ENCODE results near the gene STX10. TPM values are rescaled to one million over a fixed set of nuclear protein-coding genes. Genes with fewer than 3 reads are reported as not detected.

Gene STX10
- total RNA-seq, 1 experiment from 2014 or later: 179 TPM

- intact Hi-C loops (cut with micrococcal nuclease): no loop called here
- Histone ChIP-seq H3K4me2 (ENCODE audit: low read length) (no peak overlapping the region), H2AFZ (ENCODE audit: low read length) (no peak overlapping the region), H3K79me2 (ENCODE audit: low read length) (peaks cover 17% of the 10 kb centered on the region), H3K9ac (ENCODE audit: low read length) (no peak overlapping the region), H3K27ac (ENCODE audit: low read length) (no peak overlapping the region), H3K9me2 (replicated peaks; ENCODE audit: low read length) (no peaks in the 10 kb centered on the region), H3F3A (ENCODE audit: low read length, unreplicated experiment) (no peaks in the 10 kb centered on the region), H3K9me3 (ENCODE audit: low read length) (no peaks in the 10 kb centered on the region), H3K4me1 (ENCODE audit: insufficient read depth, low read length) (peaks cover 5% of the 10 kb centered on the region), H3K4me3 (ENCODE audit: low read length) (no peak overlapping the region), H3K36me3 (ENCODE audit: low read depth, low read length) (peaks cover 25% of the 10 kb centered on the region; the same call in 1 of the 2 replicates), H4K20me1 (ENCODE audit: low read length) (no peaks in the 10 kb centered on the region), H3K27me3 (ENCODE audit: low read length) (no peaks in the 10 kb centered on the region)
- no peak for DNase-seq
- CTCF ChIA-PET: no interaction called here
- ATAC-seq: no peak
- POLR2A ChIA-PET (ENCODE audit: unreplicated experiment): no interaction called here
- no peak for TF ChIP-seq EZH2phosphoT487 (IDR thresholded peaks at IDR 0.05; ENCODE audit: borderline replicate concordance, low read length)
- TF ChIP-seq, protein P1, sequence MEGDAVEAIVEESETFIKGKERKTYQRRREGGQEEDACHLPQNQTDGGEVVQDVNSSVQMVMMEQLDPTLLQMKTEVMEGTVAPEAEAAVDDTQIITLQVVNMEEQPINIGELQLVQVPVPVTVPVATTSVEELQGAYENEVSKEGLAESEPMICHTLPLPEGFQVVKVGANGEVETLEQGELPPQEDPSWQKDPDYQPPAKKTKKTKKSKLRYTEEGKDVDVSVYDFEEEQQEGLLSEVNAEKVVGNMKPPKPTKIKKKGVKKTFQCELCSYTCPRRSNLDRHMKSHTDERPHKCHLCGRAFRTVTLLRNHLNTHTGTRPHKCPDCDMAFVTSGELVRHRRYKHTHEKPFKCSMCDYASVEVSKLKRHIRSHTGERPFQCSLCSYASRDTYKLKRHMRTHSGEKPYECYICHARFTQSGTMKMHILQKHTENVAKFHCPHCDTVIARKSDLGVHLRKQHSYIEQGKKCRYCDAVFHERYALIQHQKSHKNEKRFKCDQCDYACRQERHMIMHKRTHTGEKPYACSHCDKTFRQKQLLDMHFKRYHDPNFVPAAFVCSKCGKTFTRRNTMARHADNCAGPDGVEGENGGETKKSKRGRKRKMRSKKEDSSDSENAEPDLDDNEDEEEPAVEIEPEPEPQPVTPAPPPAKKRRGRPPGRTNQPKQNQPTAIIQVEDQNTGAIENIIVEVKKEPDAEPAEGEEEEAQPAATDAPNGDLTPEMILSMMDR (conservative IDR thresholded peaks at IDR 0.05; ENCODE audit: low read depth, low read length): no peak
- no peak for TF ChIP-seq EZH2 (IDR thresholded peaks at IDR 0.05; ENCODE audit: low read length, unreplicated experiment)
- BruUV-seq (replicated peaks): no TSS peak
Observed at GRCh38 chr19:13110099-13110610, 40.0 kb downstream of the STX10 start.

DNA sequence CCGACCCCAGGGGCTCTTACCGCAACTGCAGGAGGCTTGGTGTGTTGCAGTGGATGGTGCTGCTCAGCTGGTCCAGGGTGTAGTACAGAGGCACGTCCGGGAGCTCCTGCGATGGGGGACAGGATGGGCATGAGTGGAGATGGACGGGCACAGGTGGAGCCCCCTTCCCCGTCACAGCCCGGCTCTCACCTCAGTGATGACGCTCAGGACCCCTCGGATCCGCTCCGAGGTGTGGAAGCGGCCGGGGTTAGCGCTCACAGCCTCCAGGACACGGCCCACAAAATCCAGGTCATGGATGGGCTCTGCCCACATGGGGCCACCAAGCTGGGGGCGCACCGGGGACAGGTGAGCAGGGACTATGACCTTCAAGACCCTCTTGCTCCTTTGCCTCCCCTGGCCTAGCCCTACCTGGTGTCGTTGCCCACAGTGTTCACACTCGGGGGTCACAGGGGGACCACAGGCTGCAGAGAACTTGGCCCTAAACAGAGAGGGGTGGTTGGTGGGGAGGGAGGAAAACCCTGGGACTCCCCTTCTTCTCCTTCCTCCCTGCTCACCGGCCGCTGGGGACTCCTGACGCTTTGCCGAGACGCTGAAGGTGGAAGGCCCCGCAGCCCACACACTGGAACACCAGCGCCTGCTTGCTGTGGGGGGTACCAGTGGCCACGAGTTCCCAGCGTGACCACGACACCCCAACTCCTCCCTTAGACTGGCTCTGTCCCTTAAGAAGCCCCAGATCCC lies 40.6 kb downstream of the STX10 start:
- no peak overlapping the region for H3K27ac ChIP-seq (ENCODE audit: low read length)
- no peak for ATAC-seq
- H4K20me1 ChIP-seq (ENCODE audit: low read length): no peaks in the 10 kb centered on the region
- no peak overlapping the region for H2AFZ ChIP-seq (ENCODE audit: low read length)
- ChIA-PET CTCF (interaction anchor here (1.2 kb wide), 1 partner anchor 17 kb away, joined by 68 read pairs; no protein-coding TSS in a partner anchor), POLR2A (ENCODE audit: unreplicated experiment) (no interaction called here)
- BruUV-seq (replicated peaks): no TSS peak
- peaks cover 12% of the 10 kb centered on the region for H3K79me2 ChIP-seq (ENCODE audit: low read length)
- no peaks in the 10 kb centered on the region for H3K9me3 ChIP-seq (ENCODE audit: low read length)
- intact Hi-C loops (cut with micrococcal nuclease): loop anchor here (2.0 kb wide), 1 partner anchor 17 kb away; no protein-coding TSS in a partner anchor
- no peaks in the 10 kb centered on the region for H3K4me1 ChIP-seq (ENCODE audit: insufficient read depth, low read length)
- DNase-seq: no peak
- no peak overlapping the region for H3K9ac ChIP-seq (ENCODE audit: low read length)
- no peak for TF ChIP-seq EZH2 (IDR thresholded peaks at IDR 0.05; ENCODE audit: low read length, unreplicated experiment)
- H3K27me3 ChIP-seq (ENCODE audit: low read length): no peaks in the 10 kb centered on the region
- H3F3A ChIP-seq (ENCODE audit: low read length, unreplicated experiment): no peaks in the 10 kb centered on the region
- H3K36me3 ChIP-seq (ENCODE audit: low read depth, low read length): peaks cover 21% of the 10 kb centered on the region; the same call in 1 of the 2 replicates
- H3K4me2 ChIP-seq (ENCODE audit: low read length): no peak overlapping the region
- H3K9me2 ChIP-seq (replicated peaks; ENCODE audit: low read length): no peaks in the 10 kb centered on the region
- no peak overlapping the region for H3K4me3 ChIP-seq (ENCODE audit: low read length)

DNA sequence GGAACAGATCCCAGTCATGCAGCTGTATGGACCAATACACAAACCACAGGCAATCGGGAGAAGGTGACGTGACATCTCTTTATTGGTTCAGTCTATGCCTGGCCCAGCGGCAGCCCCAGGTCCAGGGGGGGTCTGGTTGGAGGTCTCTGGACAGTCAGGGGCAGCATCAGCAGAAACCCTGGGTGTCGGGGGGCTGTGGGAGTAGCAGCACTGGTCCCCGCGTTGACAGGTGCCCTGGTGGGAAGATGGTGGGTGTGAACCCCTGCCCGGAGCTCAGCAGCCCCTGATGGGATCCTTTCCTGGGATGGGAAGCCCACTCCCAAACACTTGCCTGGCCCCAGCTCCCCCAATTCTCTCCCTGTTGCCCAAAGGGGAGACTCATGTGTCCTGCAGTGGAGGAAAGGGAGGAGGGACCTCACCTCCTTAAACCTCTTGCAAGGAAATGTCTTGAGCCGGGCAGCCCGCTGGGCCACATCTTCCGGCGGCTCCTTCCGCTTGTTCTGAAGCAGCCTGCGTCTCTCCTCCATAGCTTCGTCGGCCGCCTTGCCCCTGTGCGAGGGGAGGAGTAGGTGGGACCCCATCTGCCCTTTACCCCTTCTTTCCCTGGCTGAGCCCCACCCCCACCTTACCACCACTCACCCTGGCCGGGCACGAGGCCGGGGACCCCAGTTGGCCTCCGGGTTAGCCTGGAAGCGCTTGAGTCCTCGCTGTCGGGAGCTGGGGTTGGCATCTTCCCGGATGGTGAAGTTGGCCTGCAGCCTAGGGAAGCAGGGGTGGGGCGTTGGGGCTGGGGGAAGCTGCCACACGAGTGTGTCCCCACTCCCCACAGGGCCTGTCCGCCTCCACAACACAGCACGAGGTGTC lies 45.1 kb downstream of the STX10 start:
- no peak for DNase-seq
- intact Hi-C loops (cut with micrococcal nuclease): loop anchor here (5.0 kb wide), 1 partner anchor 47 kb away; the partner anchor contains the start of genes IER2 and STX10

More for the DNA sequence above, 45.1 kb downstream of the STX10 start:
- Histone ChIP-seq H3K4me3 (ENCODE audit: low read length) (peak overlapping the region; percentile 57), H3F3A (ENCODE audit: low read length, unreplicated experiment) (no peaks in the 10 kb centered on the region), H3K9ac (ENCODE audit: low read length) (0 out of 2 replicates have a peak overlapping the region, but pooled peaks have one; percentile 14), H3K4me2 (ENCODE audit: low read length) (peak overlapping the region; percentile 52), H3K4me1 (ENCODE audit: insufficient read depth, low read length) (peaks cover 10% of the 10 kb centered on the region; the same call in 1 of the 2 replicates), H3K9me2 (replicated peaks; ENCODE audit: low read length) (no peaks in the 10 kb centered on the region), H4K20me1 (ENCODE audit: low read length) (no peaks in the 10 kb centered on the region), H3K79me2 (ENCODE audit: low read length) (no peaks in the 10 kb centered on the region), H3K9me3 (ENCODE audit: low read length) (no peaks in the 10 kb centered on the region), H3K27ac (ENCODE audit: low read length) (no peak overlapping the region), H3K36me3 (ENCODE audit: low read depth, low read length) (peaks cover 10% of the 10 kb centered on the region; the same call in 1 of the 2 replicates), H3K27me3 (ENCODE audit: low read length) (no peaks in the 10 kb centered on the region), H2AFZ (ENCODE audit: low read length) (peak overlapping the region; percentile 70)
- BruUV-seq (replicated peaks): TSS peak; percentile 49
- TF ChIP-seq EZH2 (IDR thresholded peaks at IDR 0.05; ENCODE audit: low read length, unreplicated experiment): no peak
- TF ChIP-seq, protein P1 (conservative IDR thresholded peaks at IDR 0.05; ENCODE audit: low read depth, low read length): peak; percentile 49; the same call in 1 of the 2 replicates
- ChIA-PET CTCF (interaction anchor here (0.6 to 2.3 kb wide), 4 partner anchors 11 to 140 kb away, joined by 8 to 16 read pairs (median 10); no protein-coding TSS in a partner anchor), POLR2A (ENCODE audit: unreplicated experiment) (interaction anchor here (0.6 to 0.8 kb wide), 3 partner anchors 11 to 128 kb away, joined by 3 to 17 read pairs (median 6); no protein-coding TSS in a partner anchor)
- ATAC-seq: peak; percentile 11; the same call in 1 of the 2 replicates
